IMR-90 (cell line): ENCODE results near the gene EFHB. TPM values are rescaled to one million over a fixed set of nuclear protein-coding genes. Genes with fewer than 3 reads are reported as not detected.

Experiments
- ATAC-seq: fragments of 200-7000 bp; cut with Tn5 transposase; 2 replicates; pipeline ENCODE4 v1.9.1; 2020; ENCODE audit warnings: low read depth, mild to moderate bottlenecking, moderate library complexity
- BruUV-seq: library from RNA; stranded (reverse); fragments of 400-500 nt; replicated peaks from 2 replicates; lab custom pipeline; 2021; lab: Mats Ljungman, UMichigan
- CTCF ChIA-PET: fragments of 300-600 bp; formaldehyde crosslinking; extraction: SDS; loops from one replicate; lab custom pipeline; 2021; ENCODE audit warnings: antibody characterized with exemption; lab: Yijun Ruan, JAX
- POLR2A ChIA-PET: fragments of 300-600 bp; sonication (Branson Sonifier 250); formaldehyde crosslinking; loops from one replicate; lab custom pipeline; 2022; ENCODE audit warnings: antibody characterized with exemption; ENCODE audit not compliant: unreplicated experiment; lab: Charles Lee
- DNase-seq: peaks from one replicate; pipeline ENCODE4 v3.0.0; 2013
- H2AFZ ChIP-seq: replicated peaks from 2 replicates; pipeline ENCODE3; 2013; ENCODE audit warnings: low read length, mild to moderate bottlenecking; ENCODE audit not compliant: poor library complexity
- H2AK5ac ChIP-seq: 2 replicates; pipeline ENCODE4 v1.6.1; 2013; ENCODE audit warnings: low read depth, low read length, inconsistent platforms
- H2AK9ac ChIP-seq: replicated peaks from 2 replicates; pipeline ENCODE3; 2013; ENCODE audit warnings: mild to moderate bottlenecking, low read depth, low read length, moderate library complexity; ENCODE audit not compliant: poor library complexity
- H2BK120ac ChIP-seq: 2 replicates; pipeline ENCODE4 v1.6.1; 2013; ENCODE audit warnings: low read depth, low read length, inconsistent platforms
- H2BK15ac ChIP-seq: 3 replicates; pipeline ENCODE4 v1.6.1; 2013; ENCODE audit warnings: low read depth, low read length, inconsistent platforms
- H2BK20ac ChIP-seq: 2 replicates; pipeline ENCODE4 v1.6.1; 2013; ENCODE audit warnings: low read depth, mild to moderate bottlenecking, inconsistent platforms, low read length, moderate library complexity
- H2BK5ac ChIP-seq: 2 replicates; pipeline ENCODE4 v1.6.1; 2013; ENCODE audit warnings: mild to moderate bottlenecking, low read depth, low read length, inconsistent platforms; ENCODE audit not compliant: poor library complexity, severe bottlenecking
- H3K14ac ChIP-seq: replicated peaks from 2 replicates; pipeline ENCODE4 v1.6.1; 2013; ENCODE audit warnings: low read depth, low read length, inconsistent platforms
- H3K18ac ChIP-seq: 2 replicates; pipeline ENCODE4 v1.6.1; 2013; ENCODE audit warnings: low read depth, low read length, control low read depth
- H3K23ac ChIP-seq: 2 replicates; pipeline ENCODE4 v1.6.1; 2013; ENCODE audit warnings: low read depth, low read length, inconsistent platforms
- H3K27ac ChIP-seq: 2 replicates; pipeline ENCODE4 v1.5.1; 2013; ENCODE audit warnings: mild to moderate bottlenecking, control low read depth, low read length; ENCODE audit not compliant: insufficient read depth
- H3K27me3 ChIP-seq: 2 replicates; pipeline ENCODE4 v1.6.1; 2013; ENCODE audit warnings: low read length; ENCODE audit not compliant: control insufficient read depth, insufficient read depth
- H3K36me3 ChIP-seq: 2 replicates; pipeline ENCODE4 v1.6.1; 2013; ENCODE audit warnings: low read length, mixed read lengths; ENCODE audit not compliant: control insufficient read depth, insufficient read depth
- H3K4ac ChIP-seq: 2 replicates; pipeline ENCODE4 v1.6.1; 2013; ENCODE audit warnings: low read depth, low read length, inconsistent platforms
- H3K4me1 ChIP-seq: 2 replicates; pipeline ENCODE4 v1.6.1; 2013; ENCODE audit warnings: low read length, mixed read lengths; ENCODE audit not compliant: control insufficient read depth, insufficient read depth
- H3K4me2 ChIP-seq: 2 replicates; pipeline ENCODE4 v1.6.1; 2013; ENCODE audit warnings: low read depth, mild to moderate bottlenecking, control low read depth, low read length, moderate library complexity
- H3K4me3 ChIP-seq: 2 replicates; pipeline ENCODE4 v1.5.1; 2013; ENCODE audit warnings: low read depth, mild to moderate bottlenecking, control low read depth, low read length, moderate library complexity; ENCODE audit not compliant: insufficient read depth
- H3K56ac ChIP-seq: 2 replicates; pipeline ENCODE4 v1.6.1; 2013; ENCODE audit warnings: low read length, inconsistent platforms; ENCODE audit not compliant: insufficient read depth; ENCODE audit errors: extremely low read depth
- H3K79me1 ChIP-seq, 2 experiments: 2 replicates each; pipeline ENCODE4 v1.6.1; 2013; ENCODE audit warnings: low read length in 2 of 2, inconsistent platforms in 1 of 2, low read depth in 1 of 2
- H3K9ac ChIP-seq: 2 replicates; pipeline ENCODE4 v1.6.1; 2013; ENCODE audit warnings: low read depth, low read length, control low read depth
- H3K9me1 ChIP-seq: 2 replicates; pipeline ENCODE4 v1.6.1; 2013; ENCODE audit warnings: low read length, inconsistent platforms; ENCODE audit not compliant: insufficient read depth
- H3K9me3 ChIP-seq: 2 replicates; pipeline ENCODE4 v1.6.1; 2013; ENCODE audit warnings: low read length; ENCODE audit not compliant: control insufficient read depth, insufficient read depth
- H4K20me1 ChIP-seq: 2 replicates; pipeline ENCODE4 v1.6.1; 2013; ENCODE audit warnings: low read length, inconsistent platforms; ENCODE audit not compliant: insufficient read depth
- H4K5ac ChIP-seq: 2 replicates; pipeline ENCODE4 v1.6.1; 2013; ENCODE audit warnings: mild to moderate bottlenecking, low read depth, low read length, control low read depth
- H4K8ac ChIP-seq, 2 experiments: 2 replicates each; pipeline ENCODE4 v1.6.1; 2013; ENCODE audit warnings: low read depth in 2 of 2, low read length in 2 of 2, control low read depth in 1 of 2, inconsistent platforms in 1 of 2
- H4K91ac ChIP-seq: 2 replicates; pipeline ENCODE4 v1.6.1; 2013; ENCODE audit warnings: low read depth, low read length, inconsistent platforms; ENCODE audit not compliant: insufficient read depth
- POLR2A ChIP-seq: IDR thresholded peaks from 2 replicates; pipeline ENCODE4 v1.6.1; 2012; ENCODE audit warnings: mild to moderate bottlenecking, low read depth, low read length
- RFX5 ChIP-seq: IDR thresholded peaks from 2 replicates; pipeline ENCODE4 v1.8.0; 2012; ENCODE audit warnings: low read depth, mild to moderate bottlenecking, low read length, moderate library complexity
- WGBS, 2 experiments: methylation state at CpG; one replicate each; pipeline versions ENCODE4 v1.1.5 to v1.1.7; 2013; ENCODE audit warnings: missing lambda C conversion rate in 2 of 2; ENCODE audit not compliant: insufficient read length in 1 of 2; ENCODE audit errors: extremely low coverage in 2 of 2; 5-methylcytosine and 5-hydroxymethylcytosine counted together
- dilution Hi-C: fragments of 300-500 bp; cut with HindIII; formaldehyde crosslinking; loops from one replicate; pipeline ENCODE4 v1.14.3; 2018; ENCODE audit warnings: low sequenced_read_pairs; ENCODE audit not compliant: unreplicated experiment
- in situ Hi-C: fragments of 300-500 bp; cut with MboI; formaldehyde crosslinking; loops from 3 replicates; pipeline ENCODE4 v1.14.3; 2019; ENCODE audit warnings: low sequenced_read_pairs, inconsistent platforms, mixed read lengths
- intact Hi-C: fragments of 100-400 bp; cut with micrococcal nuclease; formaldehyde crosslinking; loops from 2 replicates; pipeline ENCODE4 v1.10.0; 2022
- polyA plus RNA-seq, 3 experiments: library from polyadenylated mRNA; depleted of rRNA; stranded (reverse); fragments of >200 nt; gene quantifications; 2 replicates each; pipeline ENCODE4 v1.2.3, GENCODE V29; 2012; ENCODE audit warnings: low replicate concordance in 1 of 3
- total RNA-seq: library from RNA; depleted of rRNA; stranded (reverse); fragments of >200 nt; gene quantifications from 2 replicates; pipeline ENCODE4 v1.2.3, GENCODE V29; 2012

EFHB gene
- total and polyA plus RNA-seq, 2 of the 4 experiments (the other 2 are of a cell fraction) = under 0.01 to 1.0 TPM

- Histone ChIP-seq H3K27ac (no peak overlapping the region), H3K9me1 (0 out of 2 replicates have a peak, but pooled peaks cover 4% of the 10 kb centered on the region), H2BK120ac (no peak overlapping the region), H3K56ac (no peak overlapping the region), H2AK5ac (no peak overlapping the region), H3K9me3 (no peaks in the 10 kb centered on the region), H4K5ac (no peak overlapping the region), H4K91ac (no peak overlapping the region), H3K4me2 (no peak overlapping the region), H3K4me1 (no peaks in the 10 kb centered on the region; the same call in 1 of the 2 replicates), H2BK15ac (no peak overlapping the region), H3K79me1 (peaks cover 9 to 45% of the 10 kb centered on the region in 2 experiments), H2BK20ac (no peak overlapping the region), H2AK9ac (no peak overlapping the region), H3K4me3 (no peak overlapping the region), H4K20me1 (peaks cover 55% of the 10 kb centered on the region), H4K8ac (no peak overlapping the region), H3K9ac (no peak overlapping the region), H2AFZ (no peak overlapping the region), H3K36me3 (peaks cover 21% of the 10 kb centered on the region), H3K14ac (no peak overlapping the region), H3K23ac (no peak overlapping the region), H3K18ac (no peak overlapping the region), H3K4ac (no peak overlapping the region), H3K27me3 (no peaks in the 10 kb centered on the region), H2BK5ac (no peak overlapping the region)
- in situ Hi-C loops = no loop called here
- TF ChIP-seq RFX5 = no peak
- no peak for TF ChIP-seq POLR2A
- intact Hi-C loops = no loop called here
- BruUV-seq = no TSS peak
- WGBS, 2 experiments = no CpG with 5 or more reads among the region's 4 CpGs
- no peak for DNase-seq
- ChIA-PET CTCF (no interaction called here), POLR2A (no interaction called here)
- dilution Hi-C loops = no loop called here
- ATAC-seq = no peak
These were observed 27.9 kb upstream of the EFHB start for GRCh38 chr3:19961960-19962359.
